ENCODE data around the gene HSF4. TPM values are rescaled to one million over a fixed set of nuclear protein-coding genes. Genes with fewer than 3 reads are reported as not detected.
A peak's percentile ranks its signal among the peaks of the same experiment; 100 is the strongest.

The HSF4 gene
- total and polyA plus RNA-seq, 2 experiments from 2014 or later, result 5.5 to 15.7 TPM

GRCh38 chr16:67174706-67175231 is 10.2 kb downstream of the HSF4 start:
- Histone ChIP-seq H3K9me2 (replicated peaks; ENCODE audit: insufficient read depth) (no peaks in the 10 kb centered on the region), H3K79me2 (no peaks in the 10 kb centered on the region), H3K4me2 (peak overlapping the region; percentile 94), H3K9me3 (ENCODE audit: low read depth) (no peaks in the 10 kb centered on the region), H3K27me3 (no peaks in the 10 kb centered on the region), H3K4me3 (no peak overlapping the region), H3K36me3 (replicated peaks; ENCODE audit: insufficient read depth, low read depth) (no peaks in the 10 kb centered on the region), H4K20me1 (ENCODE audit: insufficient read depth, poor library complexity, severe bottlenecking) (peaks cover 3% of the 10 kb centered on the region), H3K4me1 (ENCODE audit: insufficient read depth) (peaks cover 24% of the 10 kb centered on the region), H3K27ac (no peak overlapping the region), H2AFZ (no peak overlapping the region)
- no peak for TF ChIP-seq EZH2 (IDR thresholded peaks at IDR 0.05; ENCODE audit: borderline replicate concordance)
- TF ChIP-seq EZH2phosphoT487 (IDR thresholded peaks at IDR 0.05; ENCODE audit: low read depth, severe bottlenecking, unreplicated experiment), result no peak
- TF ChIP-seq CTCF (IDR thresholded peaks at IDR 0.05; ENCODE audit: poor library complexity), result no peak
- WGBS (ENCODE audit: low lambda C conversion rate, missing lambda C conversion rate), result 83% methylated on average over 31 of the region's 31 CpGs
- DNase-seq (ENCODE audit: low spot score), result no peak

GRCh38 chr16:67176662-67177061 is 12.1 kb downstream of the HSF4 start:
- Histone ChIP-seq H3K27ac (no peak overlapping the region), H3K27me3 (no peaks in the 10 kb centered on the region), H3K4me3 (no peak overlapping the region), H3K36me3 (replicated peaks; ENCODE audit: insufficient read depth, low read depth) (no peaks in the 10 kb centered on the region), H4K20me1 (ENCODE audit: insufficient read depth, poor library complexity, severe bottlenecking) (peaks cover 3% of the 10 kb centered on the region), H2AFZ (no peak overlapping the region), H3K4me1 (ENCODE audit: insufficient read depth) (peaks cover 13% of the 10 kb centered on the region), H3K9me2 (replicated peaks; ENCODE audit: insufficient read depth) (no peaks in the 10 kb centered on the region), H3K9me3 (ENCODE audit: low read depth) (no peaks in the 10 kb centered on the region), H3K4me2 (no peak overlapping the region), H3K79me2 (peaks cover under 1% of the 10 kb centered on the region)
- no peak for TF ChIP-seq EZH2 (IDR thresholded peaks at IDR 0.05; ENCODE audit: borderline replicate concordance)
- no peak for TF ChIP-seq CTCF (IDR thresholded peaks at IDR 0.05; ENCODE audit: poor library complexity)
- TF ChIP-seq EZH2phosphoT487 (IDR thresholded peaks at IDR 0.05; ENCODE audit: low read depth, severe bottlenecking, unreplicated experiment), result no peak
- DNase-seq (ENCODE audit: low spot score), result no peak
- 96% methylated on average over 12 of the region's 12 CpGs for WGBS (ENCODE audit: low lambda C conversion rate, missing lambda C conversion rate)

GRCh38 chr16:67177743-67178699 is 13.5 kb downstream of the HSF4 start:
- peaks cover 15% of the 10 kb centered on the region for H3K4me1 ChIP-seq (ENCODE audit: insufficient read depth)
- no peaks in the 10 kb centered on the region for H3K9me3 ChIP-seq (ENCODE audit: low read depth)
- H3K9me2 ChIP-seq (replicated peaks; ENCODE audit: insufficient read depth), result no peaks in the 10 kb centered on the region
- TF ChIP-seq CTCF (IDR thresholded peaks at IDR 0.05; ENCODE audit: poor library complexity) (no peak), EZH2 (IDR thresholded peaks at IDR 0.05; ENCODE audit: borderline replicate concordance) (no peak), EZH2phosphoT487 (IDR thresholded peaks at IDR 0.05; ENCODE audit: low read depth, severe bottlenecking, unreplicated experiment) (no peak)
- H3K4me2 ChIP-seq, result peak overlapping the region; percentile 88
- peaks cover 3% of the 10 kb centered on the region for H4K20me1 ChIP-seq (ENCODE audit: insufficient read depth, poor library complexity, severe bottlenecking)
- no peaks in the 10 kb centered on the region for H3K36me3 ChIP-seq (replicated peaks; ENCODE audit: insufficient read depth, low read depth)
- peak; percentile 91 for DNase-seq (ENCODE audit: low spot score)
- no peak overlapping the region for H2AFZ ChIP-seq
- WGBS (ENCODE audit: low lambda C conversion rate, missing lambda C conversion rate), result 7% methylated on average over 57 of the region's 73 CpGs
- peaks cover 9% of the 10 kb centered on the region for H3K79me2 ChIP-seq
- H3K27ac ChIP-seq, result no peak overlapping the region
- H3K27me3 ChIP-seq, result no peaks in the 10 kb centered on the region
- peak overlapping the region; percentile 17 for H3K4me3 ChIP-seq

Measured in hepatocyte (in vitro differentiated cells).